NCI-H2196 (cell line): ENCODE results near the gene ZNF738.
"Not testable (repeated sequence)": the region's sequence is repeated elsewhere in the genome, so short reads cannot be mapped to it uniquely, and the experiment has no call there.

Experiments used
- DNase-seq: peaks from one replicate; lab custom pipeline; 2025; ENCODE audit not compliant: unreplicated experiment; lab: John Stamatoyannopoulos, UW

Gene ZNF738

GRCh38 chr19:21358768-21359451, at the start of gene ZNF738:
TSS of gene ZNF738 (plus strand) at chr19:21359000. CDS start at chr19:21359141, 141 bp downstream.
- peak; percentile 94 for DNase-seq

GRCh38 chr19:21312807-21313206, 46.0 kb upstream of the ZNF738 start:
- DNase-seq, result not testable (repeated sequence)

- no peak for DNase-seq
Observed at GRCh38 chr19:21314676-21315075, 44.1 kb upstream of the ZNF738 start.

GRCh38 chr19:21317821-21318220, 41.0 kb upstream of the ZNF738 start:
- DNase-seq, result no peak

- DNase-seq, result no peak
Observed at GRCh38 chr19:21321134-21321533, 37.7 kb upstream of the ZNF738 start.

GRCh38 chr19:21321996-21322395, 36.8 kb upstream of the ZNF738 start:
- DNase-seq, result no peak

GRCh38 chr19:21322528-21322927, 36.3 kb upstream of the ZNF738 start:
- no peak for DNase-seq

- no peak for DNase-seq
Observed at GRCh38 chr19:21323000-21323399, 35.8 kb upstream of the ZNF738 start.

- DNase-seq, result no peak
Observed at GRCh38 chr19:21326169-21326568, 32.6 kb upstream of the ZNF738 start.

GRCh38 chr19:21328406-21328805, 30.4 kb upstream of the ZNF738 start:
- DNase-seq, result no peak

- DNase-seq, result peak; percentile 90
Observed at GRCh38 chr19:21328885-21329605, 29.8 kb upstream of the ZNF738 start, which contains the start of gene ZNF708. TSS of gene ZNF708 (minus strand) at chr19:21329410. CDS start at chr19:21329212, 198 bp downstream.

- no peak for DNase-seq
Observed at GRCh38 chr19:21335721-21336120, 23.1 kb upstream of the ZNF738 start.

GRCh38 chr19:21344841-21345240, 14.0 kb upstream of the ZNF738 start:
- DNase-seq, result not testable (repeated sequence)

GRCh38 chr19:21352830-21353229, 6.0 kb upstream of the ZNF738 start:
- no peak for DNase-seq

GRCh38 chr19:21362291-21362690, 3.5 kb downstream of the ZNF738 start:
- no peak for DNase-seq

GRCh38 chr19:21383980-21384582, 25.3 kb downstream of the ZNF738 start:
- no peak for DNase-seq

- DNase-seq, result no peak
Observed at GRCh38 chr19:21396121-21396520, 37.3 kb downstream of the ZNF738 start.

- DNase-seq, result peak; percentile 91
Observed at GRCh38 chr19:21396893-21397572, 38.2 kb downstream of the ZNF738 start, which contains the start of gene ZNF493. TSS of gene ZNF493 (plus strand) at chr19:21397133. CDS start at chr19:21397238, 105 bp downstream.

- DNase-seq, result no peak
Observed at GRCh38 chr19:21398851-21399250, 40.1 kb downstream of the ZNF738 start.

GRCh38 chr19:21402303-21402985, 43.6 kb downstream of the ZNF738 start:
- no peak for DNase-seq

GRCh38 chr19:21410166-21410565, 51.4 kb downstream of the ZNF738 start:
- no peak for DNase-seq
